ENCODE measurements around the gene MRPL1.
"Not testable (repeated sequence)": the region's sequence is repeated elsewhere in the genome, so short reads cannot be mapped to it uniquely, and the experiment has no call there.

Gene MRPL1

DNA sequence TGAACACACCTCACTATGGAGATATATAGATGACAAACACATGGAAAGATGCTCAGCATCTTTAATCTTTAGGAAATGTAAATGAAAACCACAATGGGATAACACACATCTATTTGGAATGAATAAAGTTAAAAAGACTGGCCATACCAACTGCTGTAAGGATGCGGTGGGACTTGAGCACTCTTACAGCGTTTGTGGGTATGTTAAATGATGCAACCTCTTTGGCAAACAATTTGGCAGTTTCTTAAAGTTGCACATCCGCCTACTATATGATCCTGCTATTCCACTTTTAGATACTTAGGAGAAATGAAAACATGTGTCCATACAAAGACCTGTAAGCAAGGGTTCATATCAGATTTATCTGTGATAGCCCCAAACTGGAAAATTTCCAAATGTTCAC is 50.7 kb downstream of the MRPL1 start:
- DNase-seq (ENCODE audit: low read depth, low spot score) = no peak

- no peak for DNase-seq (ENCODE audit: low read depth, low spot score)
These were observed 54.4 kb downstream of the MRPL1 start for GRCh38 chr4:77917075-77917474.

- no peak for DNase-seq (ENCODE audit: low read depth, low spot score)
These were observed 55.0 kb downstream of the MRPL1 start for GRCh38 chr4:77917601-77918000.

DNA sequence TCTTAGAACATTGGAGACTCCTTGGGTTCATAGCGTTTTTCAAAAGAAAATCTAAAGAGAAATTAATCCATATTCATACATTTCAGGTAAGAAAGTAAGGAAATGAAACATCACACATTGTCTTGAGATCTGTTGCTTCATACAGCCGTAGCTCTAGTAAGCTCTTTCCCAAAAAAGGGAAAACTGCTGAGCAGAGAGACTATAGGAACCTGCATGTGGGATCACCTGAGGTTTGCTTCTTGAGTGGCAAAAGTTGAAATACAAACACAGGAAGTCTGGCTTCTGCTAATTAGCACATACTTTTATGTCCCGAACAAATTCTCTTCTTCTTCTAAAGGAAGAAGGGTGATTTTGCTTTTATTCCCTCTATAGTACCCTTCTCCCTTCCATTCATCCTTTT is 57.7 kb downstream of the MRPL1 start:
- DNase-seq (ENCODE audit: low read depth, low spot score) = no peak

- peak; percentile 44 for DNase-seq (ENCODE audit: low read depth, low spot score)
These were observed 59.1 kb downstream of the MRPL1 start for GRCh38 chr4:77921701-77922100.

- no peak for DNase-seq (ENCODE audit: low read depth, low spot score)
These were observed 59.8 kb downstream of the MRPL1 start for GRCh38 chr4:77922158-77923094.

GRCh38 chr4:77927991-77928925 is 65.6 kb downstream of the MRPL1 start:
- peak; percentile 29 for DNase-seq (ENCODE audit: low read depth, low spot score)

- DNase-seq (ENCODE audit: low read depth, low spot score) = no peak
These were observed 67.6 kb downstream of the MRPL1 start for GRCh38 chr4:77930154-77930639.

DNA sequence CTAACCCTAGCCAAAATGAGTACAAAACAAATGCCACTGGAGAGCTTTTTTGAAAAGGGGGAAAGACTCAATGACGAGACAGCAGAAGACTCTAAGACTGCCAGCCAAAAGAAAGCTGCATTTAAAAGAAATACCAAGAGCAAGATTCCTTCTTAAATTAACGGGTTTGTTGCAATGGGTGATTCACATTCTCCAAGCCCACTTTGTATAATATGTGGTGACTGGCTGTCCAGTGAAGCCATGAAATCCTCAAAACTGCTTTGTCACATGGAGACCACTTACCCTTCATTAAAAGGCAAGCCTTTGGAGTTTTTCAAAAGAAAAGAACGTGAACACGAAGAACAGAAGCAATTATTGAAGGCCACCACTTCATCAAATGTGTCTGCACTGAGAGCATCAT is 68.2 kb downstream of the MRPL1 start:
- DNase-seq (ENCODE audit: low read depth, low spot score) = no peak

GRCh38 chr4:77931452-77932135 is 69.0 kb downstream of the MRPL1 start:
- DNase-seq (ENCODE audit: low read depth, low spot score) = no peak

DNA sequence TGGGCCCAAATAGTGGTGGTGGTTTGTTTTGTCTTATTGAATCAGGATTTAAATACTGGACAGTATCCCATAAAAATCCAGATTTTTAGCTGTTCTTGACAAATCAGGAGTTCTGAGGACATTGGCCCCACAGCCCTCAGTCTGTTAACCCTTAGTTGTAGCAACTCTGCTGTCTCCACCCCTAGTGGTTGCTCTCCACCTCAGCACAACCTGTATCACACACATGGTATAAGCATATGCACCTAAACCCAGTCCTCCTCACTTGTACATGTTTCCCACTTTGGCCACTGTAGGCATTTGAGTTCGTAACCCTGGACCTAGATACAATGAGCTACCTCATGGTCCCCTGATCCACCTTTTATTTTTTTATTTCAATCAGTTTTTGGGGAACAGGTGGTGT is 75.9 kb downstream of the MRPL1 start:
- no peak for DNase-seq (ENCODE audit: low read depth, low spot score)

GRCh38 chr4:77945929-77946328 is 83.3 kb downstream of the MRPL1 start:
- DNase-seq (ENCODE audit: low read depth, low spot score) = not testable (repeated sequence)

DNA sequence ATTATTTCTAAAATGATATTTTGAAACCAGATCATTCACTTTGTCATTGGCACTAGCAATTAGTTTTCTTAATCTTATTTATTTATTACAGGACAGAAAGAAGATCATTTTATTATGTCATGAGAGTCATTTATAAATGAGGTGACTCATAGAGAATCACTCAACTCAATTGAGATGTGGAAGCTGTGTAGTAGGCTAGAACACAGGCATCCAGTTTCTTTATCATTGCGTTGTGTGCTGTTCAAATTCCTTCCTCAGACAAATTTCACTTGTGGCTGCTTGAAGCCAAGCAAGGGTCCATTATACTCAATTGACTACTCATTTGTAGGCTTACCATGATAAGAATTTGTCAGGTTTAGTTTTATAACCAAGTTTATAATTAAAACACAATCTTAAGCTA is 87.6 kb downstream of the MRPL1 start:
- no peak for DNase-seq (ENCODE audit: low read depth, low spot score)

- DNase-seq (ENCODE audit: low read depth, low spot score) = no peak
These were observed 89.8 kb downstream of the MRPL1 start for GRCh38 chr4:77952457-77952856.

- DNase-seq (ENCODE audit: low read depth, low spot score) = no peak
These were observed 92.1 kb downstream of the MRPL1 start for GRCh38 chr4:77954690-77955089.

GRCh38 chr4:77956917-77957316 is 94.3 kb downstream of the MRPL1 start:
- DNase-seq (ENCODE audit: low read depth, low spot score) = no peak

GRCh38 chr4:77958897-77959296 is 96.3 kb downstream of the MRPL1 start:
- no peak for DNase-seq (ENCODE audit: low read depth, low spot score)

- peak; percentile 23 for DNase-seq (ENCODE audit: low read depth, low spot score)
These were observed 97.1 kb downstream of the MRPL1 start for GRCh38 chr4:77959566-77960338.

- DNase-seq (ENCODE audit: low read depth, low spot score) = no peak
These were observed 97.7 kb downstream of the MRPL1 start for GRCh38 chr4:77960367-77960766.

DNA sequence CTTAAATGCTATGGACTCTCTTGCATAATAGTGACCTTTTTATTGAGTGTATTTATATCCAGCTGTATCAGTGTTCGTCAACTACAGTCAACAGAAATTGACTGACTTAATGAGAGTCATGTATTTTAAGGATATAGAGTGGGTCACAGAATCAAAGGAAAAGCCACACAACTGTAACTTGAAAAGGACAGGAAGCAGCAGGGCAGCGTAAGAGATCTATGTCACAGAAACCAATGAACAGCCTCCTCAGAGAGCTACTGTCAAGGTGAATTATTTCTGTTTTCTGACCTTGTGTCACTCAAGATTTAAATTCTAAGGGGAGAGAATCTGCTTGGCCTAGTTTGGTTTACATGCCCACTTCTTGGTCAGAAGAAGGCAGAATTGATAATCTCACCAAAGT is 100.4 kb downstream of the MRPL1 start:
- DNase-seq (ENCODE audit: low read depth, low spot score) = no peak

GRCh38 chr4:77973657-77974056 is 111.0 kb downstream of the MRPL1 start:
- DNase-seq (ENCODE audit: low read depth, low spot score) = not testable (repeated sequence)

Measured in smooth muscle cell of the brain vasculature (primary cell).